H1 (cell line): ENCODE measurements around the gene ZMYM4. TPM values are rescaled to one million over a fixed set of nuclear protein-coding genes. Genes with fewer than 3 reads are reported as not detected.

Experiments
- CTCF ChIA-PET: fragments of 300-600 bp; sonication (Branson Sonifier 250); formaldehyde crosslinking; loops from one replicate; lab custom pipeline; 2021; ENCODE audit not compliant: partially characterized antibody; lab: Charles Lee
- POLR2A ChIA-PET: fragments of 300-600 bp; sonication (Branson Sonifier 250); formaldehyde crosslinking; loops from one replicate; lab custom pipeline; 2021; ENCODE audit warnings: inconsistent platforms; ENCODE audit not compliant: partially characterized antibody; lab: Charles Lee
- DNase-seq, 2 experiments: peaks; one replicate each; pipeline versions ENCODE4 v3.0.0 to v3.0.0-alpha.2; 2010 to 2022; ENCODE audit warnings: low spot score in 2 of 2, low read depth in 1 of 2, mixed read lengths in 1 of 2
- FAIRE-seq: peaks from 2 replicates; lab custom pipeline; 2011; peaks lifted over from hg19 to GRCh38; lab: Jason Lieb, UNC
- H2AFZ ChIP-seq: 2 replicates; pipeline ENCODE4 v1.8.1; 2012; ENCODE audit warnings: low read length, inconsistent platforms
- H2AK5ac ChIP-seq: 2 replicates; pipeline ENCODE4 v1.6.1; 2013; ENCODE audit warnings: low read depth, low read length
- H2BK120ac ChIP-seq: replicated peaks from 2 replicates; pipeline ENCODE3; 2013; ENCODE audit warnings: low read depth, low read length, inconsistent platforms
- H2BK12ac ChIP-seq: 2 replicates; pipeline ENCODE4 v1.6.1; 2013; ENCODE audit warnings: low read depth, low read length
- H2BK15ac ChIP-seq: 2 replicates; pipeline ENCODE4 v1.6.1; 2013; ENCODE audit warnings: low read length
- H2BK20ac ChIP-seq: 2 replicates; pipeline ENCODE4 v1.6.1; 2013; ENCODE audit warnings: low read length
- H2BK5ac ChIP-seq: 2 replicates; pipeline ENCODE4 v1.6.1; 2013; ENCODE audit warnings: low read depth, low read length
- H3K14ac ChIP-seq: 2 replicates; pipeline ENCODE4 v1.6.1; 2013; ENCODE audit warnings: inconsistent platforms; ENCODE audit not compliant: insufficient read length
- H3K18ac ChIP-seq: 2 replicates; pipeline ENCODE4 v1.6.1; 2013; ENCODE audit warnings: low read length; ENCODE audit errors: extremely low read depth
- H3K23ac ChIP-seq: 2 replicates; pipeline ENCODE4 v1.6.1; 2013; ENCODE audit warnings: inconsistent platforms; ENCODE audit not compliant: insufficient read length
- H3K23me2 ChIP-seq: 2 replicates; pipeline ENCODE4 v1.6.1; 2013; ENCODE audit warnings: low read depth, low read length
- H3K27ac ChIP-seq: 2 replicates; pipeline ENCODE4 v1.6.1; 2011; ENCODE audit warnings: low read depth, low read length, inconsistent platforms
- H3K27me3 ChIP-seq, 4 experiments: replicated peaks in 1 of 4; 1 replicate in 1 of 4; 2 replicates in 3 of 4; pipeline versions ENCODE4 v1.6.1 to v1.8.1; 2011 to 2013; ENCODE audit warnings: low read length in 3 of 4, mild to moderate bottlenecking in 3 of 4, inconsistent platforms in 2 of 4, mixed read lengths in 2 of 4, moderate library complexity in 1 of 4; ENCODE audit not compliant: control insufficient read depth in 3 of 4, insufficient read depth in 3 of 4; ENCODE audit errors: extremely low read depth in 1 of 4
- H3K36me3 ChIP-seq, 4 experiments: 2 replicates each; pipeline versions ENCODE4 v1.6.1 to v1.8.1; 2011 to 2013; ENCODE audit warnings: mild to moderate bottlenecking in 4 of 4, low read length in 3 of 4, moderate library complexity in 2 of 4, control low read depth in 1 of 4, inconsistent platforms in 1 of 4; ENCODE audit not compliant: insufficient read depth in 4 of 4, control insufficient read depth in 2 of 4
- H3K4ac ChIP-seq: replicated peaks from 2 replicates; pipeline ENCODE3; 2013; ENCODE audit warnings: low read length, low read depth, mixed read lengths, inconsistent platforms; ENCODE audit not compliant: insufficient read length
- H3K4me1 ChIP-seq, 4 experiments: replicated peaks in 1 of 4; 1 replicate in 1 of 4; 2 replicates in 3 of 4; pipeline versions ENCODE4 v1.6.1 to v1.8.1; 2011 to 2013; ENCODE audit warnings: low read length in 3 of 4, inconsistent platforms in 2 of 4, mixed read lengths in 1 of 4; ENCODE audit not compliant: insufficient read depth in 4 of 4, control insufficient read depth in 3 of 4
- H3K4me2 ChIP-seq, 2 experiments: 2 replicates each; pipeline versions ENCODE4 v1.6.1 to v1.8.1; 2011 to 2013; ENCODE audit warnings: low read depth in 2 of 2, low read length in 2 of 2, control low read depth in 1 of 2, inconsistent platforms in 1 of 2, mild to moderate bottlenecking in 1 of 2; ENCODE audit not compliant: insufficient read depth in 1 of 2
- H3K4me3 ChIP-seq, 4 experiments: fragments of 200-600, 300-600 bp in 1 of 4; sonication (generic), shearing (Covaris generic), sonication (Bioruptor Twin) in 1 of 4; 2 replicates each; pipeline versions ENCODE4 v1.5.1 to v1.8.1; 2011 to 2016; ENCODE audit warnings: low read length in 4 of 4, low read depth in 3 of 4, control low read depth in 2 of 4, inconsistent platforms in 2 of 4, mild to moderate bottlenecking in 2 of 4, mixed read lengths in 1 of 4, moderate library complexity in 1 of 4; ENCODE audit not compliant: insufficient read depth in 2 of 4; ENCODE audit errors: extremely low read depth in 1 of 4
- H3K56ac ChIP-seq: replicated peaks from 2 replicates; pipeline ENCODE3; 2013; ENCODE audit warnings: low read depth, mild to moderate bottlenecking, mixed read lengths, low read length, inconsistent platforms; ENCODE audit not compliant: insufficient read length
- H3K79me1 ChIP-seq: 2 replicates; pipeline ENCODE4 v1.6.1; 2013; ENCODE audit warnings: low read depth, low read length, control low read depth
- H3K79me2 ChIP-seq, 2 experiments: 2 replicates each; pipeline versions ENCODE4 v1.6.1 to v1.8.1; 2012 to 2013; ENCODE audit warnings: low read length in 2 of 2, mild to moderate bottlenecking in 2 of 2, inconsistent platforms in 1 of 2; ENCODE audit not compliant: insufficient read depth in 2 of 2, control insufficient read depth in 1 of 2
- H3K9ac ChIP-seq, 4 experiments: replicated peaks in 1 of 4; 1 replicate in 1 of 4; 2 replicates in 3 of 4; pipeline versions ENCODE4 v1.6.1 to v1.8.1; 2011 to 2013; ENCODE audit warnings: low read depth in 3 of 4, low read length in 3 of 4, control low read depth in 2 of 4, mild to moderate bottlenecking in 2 of 4, moderate library complexity in 2 of 4, inconsistent platforms in 1 of 4; ENCODE audit errors: extremely low read depth in 1 of 4
- H3K9me3 ChIP-seq, 2 experiments: 2 replicates each; pipeline versions ENCODE4 v1.6.1 to v1.8.1; 2012 to 2013; ENCODE audit warnings: mild to moderate bottlenecking in 2 of 2, moderate library complexity in 2 of 2, control low read depth in 1 of 2, inconsistent platforms in 1 of 2, low read depth in 1 of 2, low read length in 1 of 2, mixed read lengths in 1 of 2; ENCODE audit not compliant: insufficient read depth in 2 of 2
- H4K20me1 ChIP-seq, 2 experiments: replicated peaks in 1 of 2; 2 replicates each; pipeline versions ENCODE3 to v1.8.1; 2011 to 2013; ENCODE audit warnings: inconsistent platforms in 2 of 2, low read length in 2 of 2, mild to moderate bottlenecking in 1 of 2; ENCODE audit not compliant: insufficient read depth in 2 of 2, control insufficient read depth in 1 of 2
- H4K5ac ChIP-seq: 2 replicates; pipeline ENCODE4 v1.6.1; 2013; ENCODE audit warnings: low read length, low read depth, mixed read lengths, inconsistent platforms; ENCODE audit not compliant: insufficient read length
- H4K8ac ChIP-seq: 2 replicates; pipeline ENCODE4 v1.8.0; 2013; ENCODE audit warnings: mild to moderate bottlenecking, moderate library complexity, low read length, inconsistent platforms; ENCODE audit not compliant: insufficient read depth; ENCODE audit errors: extremely low read depth
- H4K91ac ChIP-seq: replicated peaks from 2 replicates; pipeline ENCODE3; 2013; ENCODE audit warnings: low read length, mixed read lengths, inconsistent platforms; ENCODE audit not compliant: insufficient read length
- CHD2 ChIP-seq: IDR thresholded peaks from 2 replicates; pipeline ENCODE4 v1.6.1; 2012; ENCODE audit warnings: low read length, improper control_type of control experiment
- CTBP2 ChIP-seq: IDR thresholded peaks from 2 replicates; pipeline ENCODE4 v1.7.0; 2011; ENCODE audit warnings: borderline replicate concordance, mild to moderate bottlenecking, moderate library complexity, mixed read lengths, low read length; ENCODE audit not compliant: insufficient read depth, insufficient read length
- JUND ChIP-seq: IDR thresholded peaks from 2 replicates; pipeline ENCODE4 v1.6.1; 2011; ENCODE audit warnings: mild to moderate bottlenecking, improper control_type of control experiment, low read length
- KDM1A ChIP-seq: fragments of 200-600, 300-600 bp; sonication (generic); IDR thresholded peaks from 2 replicates; pipeline ENCODE4 v1.7.1; 2016; ENCODE audit warnings: mild to moderate bottlenecking, low read length, borderline replicate concordance
- KDM4A ChIP-seq: IDR thresholded peaks from one replicate; pipeline ENCODE4 v1.7.1; 2012; ENCODE audit warnings: low read depth, mild to moderate bottlenecking, moderate library complexity, low read length, inconsistent platforms; ENCODE audit not compliant: severe bottlenecking
- NRF1 ChIP-seq: IDR thresholded peaks from 2 replicates; pipeline ENCODE4 v1.6.1; 2011; ENCODE audit warnings: mild to moderate bottlenecking, low read depth, low read length, improper control_type of control experiment
- RXRA ChIP-seq: IDR thresholded peaks from 2 replicates; pipeline ENCODE4 v1.6.1; 2011; ENCODE audit warnings: low read depth, mild to moderate bottlenecking, low read length, moderate library complexity; ENCODE audit not compliant: insufficient read depth
- YY1 ChIP-seq: IDR thresholded peaks from 2 replicates; pipeline ENCODE4 v1.6.1; 2011; ENCODE audit warnings: low read depth, mild to moderate bottlenecking, low read length
- ZNF274 ChIP-seq: IDR thresholded peaks from 2 replicates; pipeline ENCODE4 v1.7.0; 2012; ENCODE audit warnings: low read length, borderline replicate concordance; ENCODE audit errors: extremely low read depth
- WGBS, 2 experiments: shearing (Covaris generic) in 1 of 2; methylation state at CpG; one replicate each; pipeline versions ENCODE4 v1.1.6 to v1.1.7; 2013 to 2015; ENCODE audit warnings: low lambda C conversion rate in 2 of 2, mixed read lengths in 2 of 2, inconsistent platforms in 1 of 2, low coverage in 1 of 2, missing lambda C conversion rate in 1 of 2; ENCODE audit not compliant: insufficient replicate concordance in 2 of 2, insufficient coverage in 1 of 2, insufficient read length in 1 of 2; ENCODE audit errors: extremely low coverage in 1 of 2, missing lambda C conversion rate in 1 of 2; 5-methylcytosine and 5-hydroxymethylcytosine counted together
- polyA plus RNA-seq, 7 experiments: library from polyadenylated mRNA; depleted of rRNA in 3 of 7; stranded (reverse) in 5 of 7; unstranded in 2 of 7; fragments of >200 nt in 5 of 7; fragments of 200-250 nt in 2 of 7; gene quantifications; 1 replicate in 5 of 7; 2 replicates in 1 of 7; 4 replicates in 1 of 7; pipeline versions ENCODE4 v1.2.1 to v1.2.3, GENCODE V29; 2011 to 2013; ENCODE audit warnings: missing spikeins in 2 of 7, mixed read lengths in 2 of 7
- total RNA-seq: library from RNA; stranded (reverse); fragmentation: NEBNext Ultra II Directional; extraction: Animal tissue kit (Norgen Biotek cat#: 25700); gene quantifications from 2 replicates; pipeline ENCODE4 v1.2.1, GENCODE V29; 2021
- TF ChIP-seq, protein P1 (sequence below): IDR thresholded peaks from 2 replicates; pipeline ENCODE4 v1.6.1; 2012; ENCODE audit warnings: inconsistent platforms
- TF ChIP-seq, protein P2 (sequence below): IDR thresholded peaks from 2 replicates; pipeline ENCODE4 v1.6.1; 2012; ENCODE audit warnings: low read length, inconsistent platforms

The ZMYM4 gene
- total and polyA plus RNA-seq, 2 of the 8 experiments (the other 6 are each of a cell fraction or from before 2014, with no cell fraction given) = 16.7 to 81.3 TPM

DNA sequence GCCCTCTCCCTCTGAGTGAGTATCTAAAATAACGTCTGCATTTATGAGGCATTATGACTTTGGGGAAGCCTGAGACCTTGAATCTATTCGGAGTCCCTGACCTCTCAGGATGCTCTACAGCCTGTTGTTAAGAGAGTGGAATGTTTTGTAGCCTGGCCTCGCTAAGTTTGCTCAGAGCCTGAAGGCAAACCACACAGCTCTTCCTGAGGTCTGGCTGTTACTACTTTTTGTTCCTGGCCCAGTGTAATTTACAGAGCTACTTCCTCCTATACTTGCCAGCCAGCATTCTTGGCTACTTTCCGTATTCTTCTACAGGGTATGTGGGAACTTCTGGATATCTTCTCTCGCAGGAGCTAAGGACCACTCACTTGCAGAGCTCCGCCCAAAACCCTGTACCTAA, 3.6 kb upstream of the ZMYM4 start:
- CTCF ChIA-PET = interaction anchor here (0.7 to 3.4 kb wide), 5 partner anchors 33 to 631 kb away, joined by 3 to 14 read pairs (median 3); no protein-coding TSS in a partner anchor
- Histone ChIP-seq H3K4me2 (no peak overlapping the region), H4K5ac (no peak overlapping the region), H2BK20ac (no peak overlapping the region), H3K4me1 (peaks cover 0 to 3% (median 1%) of the 10 kb centered on the region in 4 experiments; a peak in 3 of 7 replicates), H2BK15ac (no peak overlapping the region), H2AK5ac (no peak overlapping the region), H2BK5ac (no peak overlapping the region), H4K20me1 (no peaks in the 10 kb centered on the region), H3K27me3 (no peaks in the 10 kb centered on the region), H2AFZ (no peak overlapping the region; the same call in 1 of the 2 replicates), H3K79me2 (peaks cover 2 to 8% of the 10 kb centered on the region in 2 experiments), H2BK120ac (no peak overlapping the region), H3K9ac (no peak overlapping the region), H3K4me3 (no peak overlapping the region), H2BK12ac (no peak overlapping the region), H3K79me1 (no peaks in the 10 kb centered on the region; the same call in 1 of the 2 replicates), H3K4ac (no peak overlapping the region), H3K23me2 (no peaks in the 10 kb centered on the region; the same call in 1 of the 2 replicates), H3K27ac (no peak overlapping the region), H3K18ac (no peak overlapping the region), H3K23ac (no peak overlapping the region), H4K8ac (no peak overlapping the region), H3K14ac (no peak overlapping the region), H3K56ac (no peak overlapping the region), H3K36me3 (no peaks in the 10 kb centered on the region), H3K9me3 (no peaks in the 10 kb centered on the region), H4K91ac (no peak overlapping the region)
- 87% methylated on average over 6 of the region's 6 CpGs; no CpG with 5 or more reads in 1 of the 2 experiments for WGBS, 2 experiments
- FAIRE-seq (no peak), DNase-seq (no peak)
- POLR2A ChIA-PET = interaction anchor here (0.6 to 1.8 kb wide), 5 partner anchors 38 to 160 kb away, joined by 3 to 8 read pairs (median 5); partner anchors contain the start of gene SFPQ
- TF ChIP-seq JUND = no peak
- TF ChIP-seq KDM4A = no peak
- TF ChIP-seq, protein P1, sequence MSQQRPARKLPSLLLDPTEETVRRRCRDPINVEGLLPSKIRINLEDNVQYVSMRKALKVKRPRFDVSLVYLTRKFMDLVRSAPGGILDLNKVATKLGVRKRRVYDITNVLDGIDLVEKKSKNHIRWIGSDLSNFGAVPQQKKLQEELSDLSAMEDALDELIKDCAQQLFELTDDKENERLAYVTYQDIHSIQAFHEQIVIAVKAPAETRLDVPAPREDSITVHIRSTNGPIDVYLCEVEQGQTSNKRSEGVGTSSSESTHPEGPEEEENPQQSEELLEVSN = no peak
- TF ChIP-seq CTBP2 = no peak
- TF ChIP-seq RXRA = no peak
- TF ChIP-seq, protein P2, sequence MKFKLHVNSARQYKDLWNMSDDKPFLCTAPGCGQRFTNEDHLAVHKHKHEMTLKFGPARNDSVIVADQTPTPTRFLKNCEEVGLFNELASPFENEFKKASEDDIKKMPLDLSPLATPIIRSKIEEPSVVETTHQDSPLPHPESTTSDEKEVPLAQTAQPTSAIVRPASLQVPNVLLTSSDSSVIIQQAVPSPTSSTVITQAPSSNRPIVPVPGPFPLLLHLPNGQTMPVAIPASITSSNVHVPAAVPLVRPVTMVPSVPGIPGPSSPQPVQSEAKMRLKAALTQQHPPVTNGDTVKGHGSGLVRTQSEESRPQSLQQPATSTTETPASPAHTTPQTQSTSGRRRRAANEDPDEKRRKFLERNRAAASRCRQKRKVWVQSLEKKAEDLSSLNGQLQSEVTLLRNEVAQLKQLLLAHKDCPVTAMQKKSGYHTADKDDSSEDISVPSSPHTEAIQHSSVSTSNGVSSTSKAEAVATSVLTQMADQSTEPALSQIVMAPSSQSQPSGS = no peak
- TF ChIP-seq ZNF274 = no peak
- no peak for TF ChIP-seq NRF1
- TF ChIP-seq KDM1A = no peak
- no peak for TF ChIP-seq CHD2
- TF ChIP-seq YY1 = no peak
